ENCODE results near the gene OMA1. TPM values are rescaled to one million over a fixed set of nuclear protein-coding genes. Genes with fewer than 3 reads are reported as not detected.
A peak's percentile ranks its signal among the peaks of the same experiment; 100 is the strongest.

Gene OMA1
- total RNA-seq, 1 donor from 2014 or later = 2.4 TPM

DNA sequence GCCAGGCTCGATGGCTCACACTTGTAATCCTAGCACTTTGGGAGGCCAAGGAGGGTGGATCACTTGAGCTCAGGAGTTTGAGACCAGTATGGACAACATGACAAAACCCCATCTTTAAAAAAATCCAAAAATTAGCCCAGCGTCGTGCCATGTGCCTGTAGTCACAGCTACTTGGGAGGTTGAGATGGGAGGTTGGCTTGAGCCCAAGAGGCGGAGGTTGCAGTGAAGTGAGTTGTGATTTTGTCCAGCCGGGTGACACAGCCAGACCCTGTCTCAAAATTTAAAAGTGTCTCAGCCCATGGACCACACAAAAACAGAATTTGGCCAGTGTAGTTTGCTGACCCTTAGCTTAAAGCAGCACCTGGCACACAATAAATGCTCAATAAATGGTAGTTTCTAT lies 41.9 kb upstream of the OMA1 start:
- TF ChIP-seq, protein P1, sequence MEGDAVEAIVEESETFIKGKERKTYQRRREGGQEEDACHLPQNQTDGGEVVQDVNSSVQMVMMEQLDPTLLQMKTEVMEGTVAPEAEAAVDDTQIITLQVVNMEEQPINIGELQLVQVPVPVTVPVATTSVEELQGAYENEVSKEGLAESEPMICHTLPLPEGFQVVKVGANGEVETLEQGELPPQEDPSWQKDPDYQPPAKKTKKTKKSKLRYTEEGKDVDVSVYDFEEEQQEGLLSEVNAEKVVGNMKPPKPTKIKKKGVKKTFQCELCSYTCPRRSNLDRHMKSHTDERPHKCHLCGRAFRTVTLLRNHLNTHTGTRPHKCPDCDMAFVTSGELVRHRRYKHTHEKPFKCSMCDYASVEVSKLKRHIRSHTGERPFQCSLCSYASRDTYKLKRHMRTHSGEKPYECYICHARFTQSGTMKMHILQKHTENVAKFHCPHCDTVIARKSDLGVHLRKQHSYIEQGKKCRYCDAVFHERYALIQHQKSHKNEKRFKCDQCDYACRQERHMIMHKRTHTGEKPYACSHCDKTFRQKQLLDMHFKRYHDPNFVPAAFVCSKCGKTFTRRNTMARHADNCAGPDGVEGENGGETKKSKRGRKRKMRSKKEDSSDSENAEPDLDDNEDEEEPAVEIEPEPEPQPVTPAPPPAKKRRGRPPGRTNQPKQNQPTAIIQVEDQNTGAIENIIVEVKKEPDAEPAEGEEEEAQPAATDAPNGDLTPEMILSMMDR (IDR thresholded peaks at IDR 0.05) = no peak
- peak overlapping the region in 1 of 2 donors; percentile 10 for H3K27ac ChIP-seq
- DNase-seq (ENCODE audit: low spot score in 2 of 2) = no peak
- H3K9me3 ChIP-seq = no peaks in the 10 kb centered on the region
- H3K4me3 ChIP-seq = no peak overlapping the region
- no peaks in the 10 kb centered on the region for H3K36me3 ChIP-seq
- H3K27me3 ChIP-seq = no peaks in the 10 kb centered on the region
- intact Hi-C loops (cut with DNase I) = loop anchor here (10.0 kb wide), 1 partner anchor 186 kb away; no protein-coding TSS in a partner anchor
- peaks cover 13 to 47% of the 10 kb centered on the region in 2 donors for H3K4me1 ChIP-seq

DNA sequence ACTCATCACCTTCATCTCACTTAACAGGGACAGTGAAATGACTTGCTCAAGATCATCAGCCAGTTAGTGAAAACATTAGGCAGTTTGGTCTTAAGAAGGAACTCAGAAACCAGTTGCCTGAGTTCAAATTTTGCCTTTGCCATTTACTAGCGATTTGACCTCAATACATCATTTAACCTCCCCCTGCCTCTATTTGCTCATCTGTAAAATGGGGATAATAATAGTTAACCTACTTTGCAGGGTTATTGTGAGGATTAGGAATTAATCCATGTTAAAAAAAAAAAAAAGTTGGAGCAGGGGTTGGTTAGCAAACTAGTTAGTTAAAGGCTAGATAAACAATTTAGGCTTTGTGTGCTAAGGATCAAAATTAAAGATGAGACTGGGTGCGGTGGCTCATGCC lies 41.1 kb upstream of the OMA1 start:
- Histone ChIP-seq H3K27me3 (no peaks in the 10 kb centered on the region), H3K27ac (no peak overlapping the region), H3K4me3 (no peak overlapping the region), H3K9me3 (no peaks in the 10 kb centered on the region), H3K36me3 (no peaks in the 10 kb centered on the region), H3K4me1 (peaks cover 13 to 42% of the 10 kb centered on the region in 2 donors)
- TF ChIP-seq, protein P1 (IDR thresholded peaks at IDR 0.05) = no peak
- no peak for DNase-seq (ENCODE audit: low spot score in 2 of 2)
- intact Hi-C loops (cut with DNase I) = loop anchor here (10.0 kb wide), 1 partner anchor 187 kb away; no protein-coding TSS in a partner anchor

DNA sequence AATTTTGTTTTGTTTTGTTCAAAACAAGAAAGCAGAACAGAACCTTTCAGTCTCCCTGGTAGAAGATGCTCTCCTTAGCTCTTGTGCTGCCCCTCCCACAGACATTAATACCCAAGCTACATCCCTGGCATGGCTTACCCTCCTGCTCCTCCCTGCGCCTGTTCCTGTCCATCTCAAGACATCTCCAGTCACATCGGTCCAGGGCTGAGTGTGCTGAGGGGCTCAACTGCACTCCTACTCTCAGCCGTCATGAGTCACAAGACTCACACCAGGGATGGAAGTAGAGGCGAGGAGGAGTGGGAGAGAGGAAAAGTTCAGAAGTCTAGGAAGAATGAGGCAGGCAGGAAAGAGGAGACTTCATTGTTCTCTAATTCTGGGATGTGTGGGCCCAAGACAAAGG lies 39.7 kb upstream of the OMA1 start:
- intact Hi-C loops (cut with DNase I) = loop anchor here (10.0 kb wide), 1 partner anchor 189 kb away; no protein-coding TSS in a partner anchor
- no peaks in the 10 kb centered on the region for H3K36me3 ChIP-seq
- H3K4me1 ChIP-seq = peaks cover 7 to 29% of the 10 kb centered on the region in 2 donors
- H3K27me3 ChIP-seq = no peaks in the 10 kb centered on the region
- H3K27ac ChIP-seq = peak overlapping the region in 1 of 2 donors; percentile 89
- no peaks in the 10 kb centered on the region for H3K9me3 ChIP-seq
- DNase-seq (ENCODE audit: low spot score in 2 of 2) = no peak
- no peak overlapping the region for H3K4me3 ChIP-seq
- TF ChIP-seq, protein P1 (IDR thresholded peaks at IDR 0.05) = no peak

DNA sequence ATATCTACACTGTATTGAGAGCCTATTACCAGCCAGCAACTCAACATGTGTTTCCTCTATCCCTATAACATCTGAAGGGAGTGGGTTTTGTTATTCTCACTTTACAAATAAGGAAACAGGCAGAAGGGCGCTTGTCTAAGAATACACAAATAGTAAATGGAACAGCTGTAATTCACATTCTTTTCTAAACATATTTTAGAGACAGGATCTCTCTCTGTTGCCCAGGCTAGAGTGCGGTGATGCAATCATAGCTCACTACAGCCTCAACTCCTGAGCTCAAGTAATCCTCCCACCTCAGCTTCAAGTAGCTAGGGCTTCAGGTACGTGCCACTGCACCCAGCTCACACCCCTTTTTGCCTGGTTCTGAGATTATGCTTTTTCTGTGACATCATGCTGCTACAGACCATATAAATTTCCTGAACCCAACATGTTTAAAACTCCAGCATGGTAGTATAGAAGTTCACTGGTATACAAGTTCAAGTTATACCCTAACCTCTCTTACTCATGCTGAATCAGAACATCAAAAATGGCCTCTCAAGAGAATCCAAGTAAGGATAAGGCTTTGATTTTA lies 39.1 kb upstream of the OMA1 start:
- peaks cover 7 to 25% of the 10 kb centered on the region in 2 donors for H3K4me1 ChIP-seq
- no peak for DNase-seq (ENCODE audit: low spot score in 2 of 2)
- TF ChIP-seq, protein P1 (IDR thresholded peaks at IDR 0.05) = no peak
- H3K36me3 ChIP-seq = no peaks in the 10 kb centered on the region
- H3K27me3 ChIP-seq = no peaks in the 10 kb centered on the region
- no peaks in the 10 kb centered on the region for H3K9me3 ChIP-seq
- H3K27ac ChIP-seq = peak overlapping the region; percentile 71 to 89
- no peak overlapping the region for H3K4me3 ChIP-seq
- intact Hi-C loops (cut with DNase I) = loop anchor here (2.0 to 10.0 kb wide), 2 partner anchors 39 to 189 kb away; partner anchors contain the start of gene OMA1

DNA sequence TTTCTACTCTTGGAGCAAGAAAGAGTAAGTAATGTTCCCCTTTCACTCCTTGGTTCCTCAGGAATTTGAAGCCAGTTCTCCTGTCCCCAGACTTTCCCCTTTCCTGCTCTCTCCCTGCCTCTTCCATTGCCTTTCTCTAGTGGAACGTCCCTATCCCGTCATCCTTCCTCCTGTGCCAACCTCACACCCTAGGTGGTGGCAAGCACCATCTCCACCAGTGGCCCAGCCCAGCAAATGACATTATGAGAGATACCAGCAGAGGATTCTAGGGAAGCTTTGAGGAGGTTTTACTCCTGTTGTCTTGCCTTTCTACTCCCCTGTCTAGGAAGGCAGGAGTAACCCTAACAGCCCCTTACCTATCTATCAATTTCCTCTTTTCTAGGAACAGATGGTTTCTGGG lies 38.6 kb upstream of the OMA1 start:
- Histone ChIP-seq H3K27ac (peak overlapping the region; percentile 71 to 89), H3K4me3 (no peak overlapping the region), H3K36me3 (no peaks in the 10 kb centered on the region), H3K9me3 (no peaks in the 10 kb centered on the region), H3K4me1 (peaks cover 7 to 25% of the 10 kb centered on the region in 2 donors), H3K27me3 (no peaks in the 10 kb centered on the region)
- intact Hi-C loops (cut with DNase I) = loop anchor here (2.0 to 10.0 kb wide), 2 partner anchors 38 to 190 kb away; partner anchors contain the start of gene OMA1
- no peak for DNase-seq (ENCODE audit: low spot score in 2 of 2)
- TF ChIP-seq, protein P1 (IDR thresholded peaks at IDR 0.05) = no peak

All from ascending aorta (tissue), 2 donors.